ENCODE results near the gene SLC6A4. TPM values are rescaled to one million over a fixed set of nuclear protein-coding genes. Genes with fewer than 3 reads are reported as not detected.
A peak's percentile ranks its signal among the peaks of the same experiment; 100 is the strongest.

SLC6A4 gene
- total RNA-seq, 1 experiment from 2014 or later: 20.6 TPM

DNA sequence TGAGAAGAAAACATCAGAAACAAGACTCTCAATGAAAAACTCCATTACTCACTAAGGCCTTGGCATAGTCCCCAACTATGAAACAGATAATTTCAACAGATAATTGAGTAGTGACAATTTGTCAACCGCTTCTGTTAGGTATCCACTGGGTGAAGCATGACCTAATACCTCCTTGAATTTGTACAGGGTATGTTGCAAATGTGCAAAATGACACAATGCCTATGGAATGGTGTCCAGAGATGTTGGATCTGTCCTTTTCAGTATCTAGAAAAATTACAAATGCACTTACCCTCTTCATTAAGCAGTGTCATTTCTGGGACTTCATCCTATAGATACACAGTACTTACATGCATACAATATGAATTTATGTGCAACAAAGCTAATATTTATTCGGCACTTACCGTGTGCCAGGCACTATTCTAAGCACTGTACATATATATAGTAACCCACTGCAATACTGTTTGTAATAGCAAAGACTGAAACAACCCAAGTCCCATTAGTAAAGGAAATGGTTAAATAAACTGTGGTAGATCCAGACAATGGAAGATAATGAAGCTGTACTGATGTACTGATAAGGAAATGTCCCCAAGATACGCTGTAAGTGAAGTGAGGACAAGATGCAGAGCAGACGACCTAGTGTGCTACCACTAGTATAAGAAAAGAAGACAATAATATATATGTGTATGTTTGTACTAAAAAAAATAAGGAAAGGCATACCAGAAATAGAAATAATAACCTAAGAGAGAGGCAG, 21.4 kb upstream of the SLC6A4 start:
- BruUV-seq (replicated peaks): no TSS peak
- Histone ChIP-seq H3K36me3 (ENCODE audit: control insufficient read depth, insufficient read depth, low read length) (peaks cover 1% of the 10 kb centered on the region; the same call in 1 of the 2 replicates), H3K4me1 (peaks cover 19% of the 10 kb centered on the region), H3K4me3 (ENCODE audit: low read depth, low read length) (no peak overlapping the region), H3K9me3 (no peaks in the 10 kb centered on the region), H3K27me3 (replicated peaks; ENCODE audit: control insufficient read depth, insufficient read depth, low read length) (no peaks in the 10 kb centered on the region)
- intact Hi-C loops (cut with micrococcal nuclease; ENCODE audit: unreplicated experiment): no loop called here
- DNase-seq: no peak
- H3K4me3 Mint-ChIP-seq (ENCODE audit: unreplicated experiment): no peak overlapping the region
- H3K27me3 Mint-ChIP-seq (ENCODE audit: insufficient read depth, unreplicated experiment): no peaks in the 10 kb centered on the region
- no peaks in the 10 kb centered on the region for H3K9me3 Mint-ChIP-seq (ENCODE audit: unreplicated experiment)
- POLR2A ChIA-PET: no interaction called here
- no peak overlapping the region for H3K27ac Mint-ChIP-seq (ENCODE audit: unreplicated experiment)
- TF ChIP-seq, protein P1, sequence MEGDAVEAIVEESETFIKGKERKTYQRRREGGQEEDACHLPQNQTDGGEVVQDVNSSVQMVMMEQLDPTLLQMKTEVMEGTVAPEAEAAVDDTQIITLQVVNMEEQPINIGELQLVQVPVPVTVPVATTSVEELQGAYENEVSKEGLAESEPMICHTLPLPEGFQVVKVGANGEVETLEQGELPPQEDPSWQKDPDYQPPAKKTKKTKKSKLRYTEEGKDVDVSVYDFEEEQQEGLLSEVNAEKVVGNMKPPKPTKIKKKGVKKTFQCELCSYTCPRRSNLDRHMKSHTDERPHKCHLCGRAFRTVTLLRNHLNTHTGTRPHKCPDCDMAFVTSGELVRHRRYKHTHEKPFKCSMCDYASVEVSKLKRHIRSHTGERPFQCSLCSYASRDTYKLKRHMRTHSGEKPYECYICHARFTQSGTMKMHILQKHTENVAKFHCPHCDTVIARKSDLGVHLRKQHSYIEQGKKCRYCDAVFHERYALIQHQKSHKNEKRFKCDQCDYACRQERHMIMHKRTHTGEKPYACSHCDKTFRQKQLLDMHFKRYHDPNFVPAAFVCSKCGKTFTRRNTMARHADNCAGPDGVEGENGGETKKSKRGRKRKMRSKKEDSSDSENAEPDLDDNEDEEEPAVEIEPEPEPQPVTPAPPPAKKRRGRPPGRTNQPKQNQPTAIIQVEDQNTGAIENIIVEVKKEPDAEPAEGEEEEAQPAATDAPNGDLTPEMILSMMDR (IDR thresholded peaks at IDR 0.05; ENCODE audit: insufficient read depth in 1 of 2, low read depth in 1 of 2, low read length in 1 of 2, severe bottlenecking in 1 of 2, unreplicated experiment in 1 of 2): no peak
- H3K36me3 Mint-ChIP-seq (ENCODE audit: insufficient read depth, unreplicated experiment): peaks cover 9% of the 10 kb centered on the region
- CTCF ChIA-PET: interaction anchor here (0.6 kb wide), 1 partner anchor 450 kb away, joined by 3 read pairs; no protein-coding TSS in a partner anchor
- peaks cover 16% of the 10 kb centered on the region for H3K4me1 Mint-ChIP-seq (ENCODE audit: low read depth, unreplicated experiment)

GRCh38 chr17:30254150-30254549, 18.7 kb upstream of the SLC6A4 start:
- no TSS peak for BruUV-seq (replicated peaks)
- Mint-ChIP-seq H3K4me3 (ENCODE audit: unreplicated experiment) (no peak overlapping the region), H3K27me3 (ENCODE audit: insufficient read depth, unreplicated experiment) (no peaks in the 10 kb centered on the region), H3K27ac (ENCODE audit: unreplicated experiment) (no peak overlapping the region), H3K9me3 (ENCODE audit: unreplicated experiment) (no peaks in the 10 kb centered on the region), H3K4me1 (ENCODE audit: low read depth, unreplicated experiment) (peaks cover 25% of the 10 kb centered on the region), H3K36me3 (ENCODE audit: insufficient read depth, unreplicated experiment) (peaks cover 10% of the 10 kb centered on the region)
- Histone ChIP-seq H3K27me3 (replicated peaks; ENCODE audit: control insufficient read depth, insufficient read depth, low read length) (no peaks in the 10 kb centered on the region), H3K36me3 (ENCODE audit: control insufficient read depth, insufficient read depth, low read length) (no peaks in the 10 kb centered on the region; the same call in 1 of the 2 replicates), H3K4me1 (peaks cover 38% of the 10 kb centered on the region), H3K4me3 (ENCODE audit: low read depth, low read length) (no peak overlapping the region), H3K9me3 (no peaks in the 10 kb centered on the region)
- POLR2A ChIA-PET: no interaction called here
- CTCF ChIA-PET: interaction anchor here (1.5 kb wide), 1 partner anchor 150 kb away, joined by 4 read pairs; no protein-coding TSS in a partner anchor
- TF ChIP-seq, protein P1 (IDR thresholded peaks at IDR 0.05; ENCODE audit: insufficient read depth in 1 of 2, low read depth in 1 of 2, low read length in 1 of 2, severe bottlenecking in 1 of 2, unreplicated experiment in 1 of 2): no peak
- DNase-seq: no peak
- intact Hi-C loops (cut with micrococcal nuclease; ENCODE audit: unreplicated experiment): no loop called here

DNA sequence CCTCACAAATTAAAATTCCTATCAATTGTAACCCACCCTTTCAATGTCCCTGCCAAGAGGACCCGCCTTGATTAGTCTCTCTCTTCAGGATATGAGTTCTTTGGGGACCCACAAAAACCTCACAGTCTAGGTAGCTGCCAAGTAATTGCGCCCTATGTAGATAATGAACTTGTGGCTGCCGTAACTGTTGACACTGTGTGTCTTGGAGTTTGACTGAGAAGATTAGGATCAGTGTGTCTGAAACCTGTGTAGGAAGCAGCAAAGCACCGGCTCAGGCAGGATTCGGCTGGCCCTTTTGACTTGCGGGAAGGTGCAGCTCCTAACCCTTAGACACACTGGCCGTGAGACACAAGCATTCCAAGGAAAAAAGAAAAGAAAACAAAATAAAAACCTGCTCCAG, 17.8 kb upstream of the SLC6A4 start:
- H3K27me3 Mint-ChIP-seq (ENCODE audit: insufficient read depth, unreplicated experiment): no peaks in the 10 kb centered on the region
- TF ChIP-seq, protein P1 (IDR thresholded peaks at IDR 0.05; ENCODE audit: insufficient read depth in 1 of 2, low read depth in 1 of 2, low read length in 1 of 2, severe bottlenecking in 1 of 2, unreplicated experiment in 1 of 2): no peak
- H3K4me3 Mint-ChIP-seq (ENCODE audit: unreplicated experiment): no peak overlapping the region
- peak overlapping the region; percentile 58 for H3K27ac Mint-ChIP-seq (ENCODE audit: unreplicated experiment)
- POLR2A ChIA-PET: no interaction called here
- Histone ChIP-seq H3K4me1 (peaks cover 46% of the 10 kb centered on the region), H3K27me3 (replicated peaks; ENCODE audit: control insufficient read depth, insufficient read depth, low read length) (no peaks in the 10 kb centered on the region), H3K9me3 (no peaks in the 10 kb centered on the region), H3K36me3 (ENCODE audit: control insufficient read depth, insufficient read depth, low read length) (no peaks in the 10 kb centered on the region; the same call in 1 of the 2 replicates), H3K4me3 (ENCODE audit: low read depth, low read length) (no peak overlapping the region)
- H3K4me1 Mint-ChIP-seq (ENCODE audit: low read depth, unreplicated experiment): peaks cover 25% of the 10 kb centered on the region
- H3K9me3 Mint-ChIP-seq (ENCODE audit: unreplicated experiment): no peaks in the 10 kb centered on the region
- peaks cover 17% of the 10 kb centered on the region for H3K36me3 Mint-ChIP-seq (ENCODE audit: insufficient read depth, unreplicated experiment)
- BruUV-seq (replicated peaks): no TSS peak
- CTCF ChIA-PET: no interaction called here
- DNase-seq: no peak
- intact Hi-C loops (cut with micrococcal nuclease; ENCODE audit: unreplicated experiment): no loop called here
